ENCODE measurements around the gene SPIC.

The SPIC gene

GRCh38 chr12:101485021-101485420, 9.9 kb downstream of the SPIC start:
- H2AFZ ChIP-seq, result no peak overlapping the region

GRCh38 chr12:101488469-101488868, 13.3 kb downstream of the SPIC start:
- H3K79me2 ChIP-seq, result no peaks in the 10 kb centered on the region
- no peaks in the 10 kb centered on the region for H3K36me3 ChIP-seq (ENCODE audit: control insufficient read depth, insufficient read depth, low read length)
- no peaks in the 10 kb centered on the region for H3K9me3 ChIP-seq (ENCODE audit: control insufficient read depth, low read length)
- no peak for TF ChIP-seq CTCF (IDR thresholded peaks at IDR 0.05)
- H3K27ac ChIP-seq, result no peak overlapping the region
- H3K4me2 ChIP-seq (ENCODE audit: low read length), result no peak overlapping the region
- H3K4me3 ChIP-seq (ENCODE audit: low read depth, low read length), result no peak overlapping the region
- no peaks in the 10 kb centered on the region for H3K27me3 ChIP-seq (ENCODE audit: control insufficient read depth, insufficient read depth, low read length)
- H2AFZ ChIP-seq, result no peak overlapping the region
- H3K9ac ChIP-seq, result no peak overlapping the region
- no peaks in the 10 kb centered on the region for H3K4me1 ChIP-seq

More at GRCh38 chr12:101485021-101485420, 9.9 kb downstream of the SPIC start:
- no peaks in the 10 kb centered on the region for H3K79me2 ChIP-seq
- H3K9ac ChIP-seq, result no peak overlapping the region
- H3K27me3 ChIP-seq (ENCODE audit: control insufficient read depth, insufficient read depth, low read length), result no peaks in the 10 kb centered on the region
- no peaks in the 10 kb centered on the region for H3K4me1 ChIP-seq
- H3K4me2 ChIP-seq (ENCODE audit: low read length), result no peak overlapping the region
- H3K27ac ChIP-seq, result no peak overlapping the region
- TF ChIP-seq CTCF (IDR thresholded peaks at IDR 0.05), result no peak
- H3K36me3 ChIP-seq (ENCODE audit: control insufficient read depth, insufficient read depth, low read length), result no peaks in the 10 kb centered on the region
- H3K9me3 ChIP-seq (ENCODE audit: control insufficient read depth, low read length), result no peaks in the 10 kb centered on the region
- H3K4me3 ChIP-seq (ENCODE audit: low read depth, low read length), result no peak overlapping the region

- H3K79me2 ChIP-seq, result no peaks in the 10 kb centered on the region
- H3K4me1 ChIP-seq, result no peaks in the 10 kb centered on the region
- H3K4me3 ChIP-seq (ENCODE audit: low read depth, low read length), result no peak overlapping the region
- no peak overlapping the region for H2AFZ ChIP-seq
- H3K4me2 ChIP-seq (ENCODE audit: low read length), result no peak overlapping the region
- no peak for TF ChIP-seq CTCF (IDR thresholded peaks at IDR 0.05)
- no peaks in the 10 kb centered on the region for H3K27me3 ChIP-seq (ENCODE audit: control insufficient read depth, insufficient read depth, low read length)
- no peaks in the 10 kb centered on the region for H3K36me3 ChIP-seq (ENCODE audit: control insufficient read depth, insufficient read depth, low read length)
- H3K9me3 ChIP-seq (ENCODE audit: control insufficient read depth, low read length), result no peaks in the 10 kb centered on the region
- no peak overlapping the region for H3K9ac ChIP-seq
- H3K27ac ChIP-seq, result no peak overlapping the region
Observed at GRCh38 chr12:101490286-101490920, 15.3 kb downstream of the SPIC start.

- H3K9ac ChIP-seq, result no peak overlapping the region
- no peak overlapping the region for H3K27ac ChIP-seq
- H3K4me3 ChIP-seq (ENCODE audit: low read depth, low read length), result no peak overlapping the region
- H3K9me3 ChIP-seq (ENCODE audit: control insufficient read depth, low read length), result no peaks in the 10 kb centered on the region
- TF ChIP-seq CTCF (IDR thresholded peaks at IDR 0.05), result no peak
- H3K4me1 ChIP-seq, result no peaks in the 10 kb centered on the region
- no peaks in the 10 kb centered on the region for H3K27me3 ChIP-seq (ENCODE audit: control insufficient read depth, insufficient read depth, low read length)
- no peaks in the 10 kb centered on the region for H3K36me3 ChIP-seq (ENCODE audit: control insufficient read depth, insufficient read depth, low read length)
- H2AFZ ChIP-seq, result no peak overlapping the region
- no peak overlapping the region for H3K4me2 ChIP-seq (ENCODE audit: low read length)
- H3K79me2 ChIP-seq, result no peaks in the 10 kb centered on the region
Observed at GRCh38 chr12:101491329-101491728, 16.2 kb downstream of the SPIC start.

- no peak for TF ChIP-seq CTCF (IDR thresholded peaks at IDR 0.05)
- no peaks in the 10 kb centered on the region for H3K4me1 ChIP-seq
- no peaks in the 10 kb centered on the region for H3K36me3 ChIP-seq (ENCODE audit: control insufficient read depth, insufficient read depth, low read length)
Observed at GRCh38 chr12:101493556-101493955, 18.4 kb downstream of the SPIC start.

More at GRCh38 chr12:101493556-101493955, 18.4 kb downstream of the SPIC start:
- Histone ChIP-seq H3K4me2 (ENCODE audit: low read length) (no peak overlapping the region), H3K9ac (no peak overlapping the region), H3K79me2 (no peaks in the 10 kb centered on the region), H2AFZ (no peak overlapping the region), H3K27me3 (ENCODE audit: control insufficient read depth, insufficient read depth, low read length) (no peaks in the 10 kb centered on the region), H3K4me3 (ENCODE audit: low read depth, low read length) (no peak overlapping the region), H3K27ac (no peak overlapping the region), H3K9me3 (ENCODE audit: control insufficient read depth, low read length) (no peaks in the 10 kb centered on the region)
